Measurements from ENCODE around the gene APBB3.

- TF ChIP-seq POLR2AphosphoS5 (IDR thresholded peaks at IDR 0.05) (no peak), CTCF (IDR thresholded peaks at IDR 0.05) (no peak), POLR2A (IDR thresholded peaks at IDR 0.05) (no peak)
Observed at GRCh38 chr5:140544986-140545385, 19.4 kb downstream of the APBB3 start.
